HepG2 (cell line): ENCODE data around the gene YIPF2. TPM values are rescaled to one million over a fixed set of nuclear protein-coding genes. Genes with fewer than 3 reads are reported as not detected.
A peak's percentile ranks its signal among the peaks of the same experiment; 100 is the strongest.

Experiments used
- ATAC-seq: fragments of 200-7000 bp; cut with Tn5 transposase; 3 replicates; pipeline ENCODE4 v1.9.1; 2020; ENCODE audit warnings: mild to moderate bottlenecking, moderate library complexity
- BruUV-seq: library from RNA; stranded (reverse); fragments of 400-500 nt; replicated peaks from 2 replicates; lab custom pipeline; 2021; lab: Mats Ljungman, UMichigan
- CTCF ChIA-PET: fragments of 300-600 bp; formaldehyde crosslinking; extraction: SDS; loops from one replicate; lab custom pipeline; 2021; ENCODE audit warnings: low total read pairs, inconsistent platforms, low intra/inter-chr PET ratio; lab: Yijun Ruan, JAX
- POLR2A ChIA-PET: fragments of 350-600 bp; sonication (Branson Sonifier 250); formaldehyde crosslinking; loops from one replicate; lab custom pipeline; 2020; ENCODE audit warnings: antibody characterized with exemption, inconsistent platforms; lab: Yijun Ruan, JAX
- DNase-seq: peaks from one replicate; pipeline ENCODE4 v3.0.0-alpha.2; 2015; ENCODE audit warnings: low spot score
- FAIRE-seq: peaks from 3 replicates; lab custom pipeline; 2011; peaks lifted over from hg19 to GRCh38; lab: Jason Lieb, UNC
- H2AFZ ChIP-seq: one replicate; pipeline ENCODE4 v1.6.1; 2011; ENCODE audit warnings: low read length, inconsistent platforms
- H3K27ac ChIP-seq: fragments of 300-600 bp; 3 replicates; pipeline ENCODE4 v1.8.0; 2011; ENCODE audit warnings: mixed run types, mild to moderate bottlenecking, mixed read lengths, low read length, inconsistent platforms; ENCODE audit not compliant: insufficient read depth; ENCODE audit errors: extremely low read length
- H3K27me3 ChIP-seq, 2 experiments: fragments of 200-600 bp in 1 of 2; 2 replicates in 1 of 2; 3 replicates in 1 of 2; pipeline versions ENCODE4 v1.6.0 to v1.8.0; 2011; ENCODE audit warnings: low read length in 2 of 2, mild to moderate bottlenecking in 2 of 2, moderate library complexity in 2 of 2, inconsistent platforms in 1 of 2; ENCODE audit not compliant: insufficient read depth in 2 of 2, control insufficient read depth in 1 of 2
- H3K36me3 ChIP-seq, 2 experiments: fragments of 200-600 bp in 1 of 2; replicated peaks in 1 of 2; 2 replicates in 1 of 2; 3 replicates in 1 of 2; pipeline versions ENCODE4 v1.5.1 to v1.8.0; 2011; ENCODE audit warnings: low read length in 2 of 2, inconsistent platforms in 1 of 2; ENCODE audit not compliant: insufficient read depth in 2 of 2, control insufficient read depth in 1 of 2
- H3K4me1 ChIP-seq: 2 replicates; pipeline ENCODE4 v1.5.1; 2012; ENCODE audit warnings: low read length, inconsistent platforms; ENCODE audit not compliant: insufficient read depth
- H3K4me2 ChIP-seq: 2 replicates; pipeline ENCODE4 v1.6.0; 2011; ENCODE audit warnings: low read depth, low read length, inconsistent platforms
- H3K4me3 ChIP-seq, 3 experiments: fragments of 200-600 bp in 1 of 3; sonication (generic), shearing (Covaris generic) in 1 of 3; replicated peaks in 1 of 3; 2 replicates each; pipeline ENCODE4 v1.5.1; 2011 to 2016; ENCODE audit warnings: low read length in 3 of 3, inconsistent platforms in 2 of 3, low read depth in 2 of 3, mild to moderate bottlenecking in 2 of 3, control low read depth in 1 of 3, mixed read lengths in 1 of 3; ENCODE audit not compliant: insufficient read depth in 1 of 3
- H3K79me2 ChIP-seq: one replicate; pipeline ENCODE4 v1.6.1; 2011; ENCODE audit warnings: low read length, inconsistent platforms; ENCODE audit not compliant: insufficient read depth
- H3K9ac ChIP-seq: 2 replicates; pipeline ENCODE4 v1.6.0; 2011; ENCODE audit warnings: mild to moderate bottlenecking, low read depth, low read length, inconsistent platforms; ENCODE audit not compliant: insufficient read depth
- H3K9me3 ChIP-seq: 2 replicates; pipeline ENCODE4 v1.5.1; 2012; ENCODE audit warnings: mild to moderate bottlenecking, low read length
- H4K20me1 ChIP-seq: 2 replicates; pipeline ENCODE4 v1.6.0; 2011; ENCODE audit warnings: inconsistent platforms, mild to moderate bottlenecking, low read length, moderate library complexity; ENCODE audit not compliant: insufficient read depth
- BRD4 ChIP-seq: sonication (generic); formaldehyde crosslinking; IDR thresholded peaks from 2 replicates; pipeline ENCODE4 v1.4.0; 2020; ENCODE audit warnings: missing genetic modification reagents
- CHCHD3 ChIP-seq: sonication (generic); formaldehyde crosslinking; IDR thresholded peaks from 2 replicates; pipeline ENCODE4 v1.8.0; 2022; ENCODE audit warnings: mild to moderate bottlenecking, missing genetic modification reagents, moderate library complexity
- FOXM1 ChIP-seq: sonication (generic); formaldehyde crosslinking; IDR thresholded peaks from 2 replicates; pipeline ENCODE4 v1.5.0; 2020; ENCODE audit warnings: missing genetic modification reagents
- GLI4 ChIP-seq: sonication (generic); formaldehyde crosslinking; IDR thresholded peaks from 2 replicates; pipeline ENCODE4 v1.5.1; 2020; ENCODE audit warnings: missing genetic modification reagents, mild to moderate bottlenecking, moderate library complexity, borderline replicate concordance
- NR1H2 ChIP-seq: sonication (generic); formaldehyde crosslinking; IDR thresholded peaks from 2 replicates; pipeline ENCODE4 v1.8.1; 2022; ENCODE audit warnings: low read depth, missing genetic modification reagents, borderline replicate concordance
- TCF7 ChIP-seq: sonication (generic); IDR thresholded peaks from 2 replicates; pipeline ENCODE4 v1.6.1; 2016; ENCODE audit warnings: antibody characterized with exemption, low read depth
- ZFP41 ChIP-seq: sonication (generic); formaldehyde crosslinking; IDR thresholded peaks from 2 replicates; pipeline ENCODE4 v1.4.0; 2020; ENCODE audit warnings: mild to moderate bottlenecking, missing genetic modification reagents, borderline replicate concordance
- ZNF207 ChIP-seq: fragments of 450-650 bp; IDR thresholded peaks from 2 replicates; pipeline ENCODE4 v1.6.1; 2016; ENCODE audit warnings: antibody characterized with exemption, borderline replicate concordance
- ZNF224 ChIP-seq: sonication (generic); formaldehyde crosslinking; IDR thresholded peaks from 2 replicates; pipeline ENCODE4 v1.5.0; 2020; ENCODE audit warnings: mild to moderate bottlenecking, missing genetic modification reagents
- ZNF430 ChIP-seq: sonication (generic); formaldehyde crosslinking; IDR thresholded peaks from 2 replicates; pipeline ENCODE4 v1.9.0; 2021; ENCODE audit warnings: mild to moderate bottlenecking, missing genetic modification reagents
- ZNF83 ChIP-seq: sonication (generic); formaldehyde crosslinking; IDR thresholded peaks from 2 replicates; pipeline ENCODE4 v1.4.0; 2020; ENCODE audit warnings: missing genetic modification reagents, mild to moderate bottlenecking, borderline replicate concordance
- WGBS: methylation state at CpG from one replicate; pipeline ENCODE4 v1.1.6; 2017; ENCODE audit warnings: low lambda C conversion rate; 5-methylcytosine and 5-hydroxymethylcytosine counted together
- in situ Hi-C: cut with HindIII; loops from 2 replicates; pipeline ENCODE4 v1.10.0; 2017; ENCODE audit warnings: low pct_unique_long_range_greater_than_20kb; ENCODE audit not compliant: extremely low pct_ligation_motif_present
- intact Hi-C: fragments of 100-400 bp; cut with micrococcal nuclease; formaldehyde crosslinking; loops from one replicate; pipeline ENCODE4 v1.10.0; 2022; ENCODE audit not compliant: unreplicated experiment
- polyA plus RNA-seq, 8 experiments: library from polyadenylated mRNA; depleted of rRNA in 3 of 8; stranded (reverse) in 7 of 8; unstranded in 1 of 8; fragments of >200 nt; fragmentation: Illumina TruSeq in 4 of 8; extraction: Trizol in 4 of 8; gene quantifications; 2 replicates each; pipeline versions ENCODE4 v1.2.1 to v1.2.3, GENCODE V29; 2011 to 2016; ENCODE audit warnings: low read depth in 4 of 8, missing spikeins in 1 of 8, mixed read lengths in 1 of 8; ENCODE audit not compliant: insufficient read depth in 1 of 8
- total RNA-seq, 5 experiments: library from RNA; depleted of rRNA; stranded (reverse); fragments of >200 nt; fragmentation: Illumina TruSeq; extraction: Trizol; gene quantifications; 2 replicates each; pipeline ENCODE4 v1.2.3, GENCODE V29; 2016; ENCODE audit warnings: low read depth in 1 of 5
- TF ChIP-seq, protein P1 (sequence below): sonication (generic); formaldehyde crosslinking; IDR thresholded peaks from 2 replicates; pipeline ENCODE4 v1.5.1; 2020; ENCODE audit warnings: missing genetic modification reagents, mild to moderate bottlenecking, borderline replicate concordance
- TF ChIP-seq, protein P2 (sequence below): sonication (generic); formaldehyde crosslinking; IDR thresholded peaks from 2 replicates; pipeline ENCODE4 v1.4.0; 2020; ENCODE audit warnings: missing genetic modification reagents
- TF ChIP-seq, protein P3 (sequence below): sonication (generic); formaldehyde crosslinking; IDR thresholded peaks from 2 replicates; pipeline ENCODE4 v1.8.0; 2023; ENCODE audit warnings: mild to moderate bottlenecking, missing genetic modification reagents
- TF ChIP-seq, protein P4 (sequence below): sonication (generic); formaldehyde crosslinking; IDR thresholded peaks from 2 replicates; pipeline ENCODE4 v1.9.0; 2022; ENCODE audit warnings: missing genetic modification reagents, mild to moderate bottlenecking, borderline replicate concordance

Gene YIPF2
- total and polyA plus RNA-seq, 2 of the 13 experiments (the other 11 are each of a cell fraction or from before 2014, with no cell fraction given): 37.3 to 53.2 TPM

DNA sequence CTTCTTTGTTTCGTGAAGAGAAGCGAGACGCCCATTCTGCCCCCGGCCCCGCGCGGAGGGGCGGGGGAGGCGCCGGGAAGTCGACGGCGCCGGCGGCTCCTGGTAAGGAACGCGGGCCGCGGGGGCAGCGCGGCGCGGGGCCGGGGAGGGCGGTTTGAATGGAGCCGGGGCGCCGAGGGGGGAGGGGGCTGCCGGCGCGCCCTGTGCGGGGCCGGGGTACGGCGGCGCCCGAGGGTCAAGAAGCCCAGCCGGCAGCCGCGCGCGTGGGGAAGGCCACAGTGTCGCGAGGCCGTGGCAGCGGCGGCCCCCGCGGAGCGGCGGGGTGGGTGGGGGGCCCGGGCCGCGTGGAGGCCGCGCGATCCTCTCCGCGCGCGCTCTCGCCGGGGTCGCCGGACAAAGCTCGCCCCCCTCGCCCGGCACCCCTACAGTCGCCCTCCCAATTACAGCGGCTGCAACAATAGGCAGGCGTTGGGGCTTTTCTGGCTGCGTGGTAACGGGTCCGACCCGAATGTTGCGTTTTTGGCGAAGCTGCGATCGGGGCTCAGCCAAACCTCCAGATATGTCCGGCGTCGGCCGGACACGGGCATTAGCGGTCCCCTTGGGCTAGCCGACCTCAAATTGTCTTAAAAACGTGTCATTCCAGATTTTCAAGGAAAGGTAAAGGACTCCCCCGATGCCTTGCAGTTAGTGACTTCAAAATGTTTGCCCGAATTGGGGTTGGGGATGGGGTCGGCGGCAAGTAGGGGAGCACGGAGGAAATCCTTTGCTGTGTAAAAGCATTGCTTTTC is 32.8 kb upstream of the YIPF2 start (continued):
- no peak for TF ChIP-seq ZNF224
- TF ChIP-seq ZNF430 (CRISPR knock-in tag): 0 out of 2 replicates have a peak, but pooled peaks have one; percentile 48

DNA sequence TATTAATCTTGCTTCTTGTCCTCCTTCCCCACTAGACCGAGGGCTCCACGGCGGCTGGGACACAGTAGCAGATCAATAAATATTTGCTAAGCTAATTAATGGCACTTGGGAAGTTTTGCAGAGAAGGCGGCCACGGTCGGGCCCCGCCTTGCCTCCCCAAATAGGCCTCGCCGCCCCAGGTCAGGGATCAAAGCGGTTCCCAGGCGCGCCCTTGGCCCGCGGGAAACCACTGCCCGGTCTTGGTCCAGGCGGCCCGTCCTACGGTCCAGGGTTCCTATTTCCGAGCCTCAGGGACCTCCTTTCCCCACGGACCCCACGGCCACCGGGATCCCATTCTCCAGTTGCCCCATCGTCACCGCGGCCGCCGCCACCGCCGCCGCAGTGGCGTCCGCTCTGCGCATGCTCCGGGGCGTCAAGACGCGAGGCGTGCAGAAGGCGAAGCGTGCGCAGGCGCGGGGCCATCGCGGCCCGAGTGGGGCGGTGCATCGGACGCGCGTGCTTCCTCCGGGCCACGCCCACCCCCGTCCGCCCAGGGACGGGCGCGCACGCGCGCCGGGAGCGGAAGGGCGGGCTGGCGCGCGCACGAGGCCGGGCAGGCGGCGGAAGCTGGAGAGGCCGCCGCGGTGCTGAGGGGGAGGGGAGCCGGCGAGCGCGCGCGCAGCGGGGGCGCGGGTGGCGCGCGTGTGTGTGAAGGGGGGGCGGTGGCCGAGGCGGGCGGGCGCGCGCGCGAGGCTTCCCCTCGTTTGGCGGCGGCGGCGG is 32.1 kb upstream of the YIPF2 start, which contains the start of gene SMARCA4:
SMARCA4 (plus strand) TSS at position 717 of the 759 bp plus-strand sequence. CDS start 23,122 bp downstream, outside the sequence.
- H3K4me2 ChIP-seq: peak within 1 kb of the TSS; percentile 93
- no peak within 1 kb of the TSS for H2AFZ ChIP-seq
- H3K36me3 ChIP-seq: peaks cover 0 to 6% of the 10 kb centered on the region in 2 experiments; a peak in 1 of 5 replicates
- peak within 1 kb of the TSS; percentile 74 to 97 (median 84) for H3K4me3 ChIP-seq
- TSS peak; percentile 97 for BruUV-seq
- peaks cover 40% of the 10 kb centered on the region for H3K79me2 ChIP-seq
- ChIA-PET CTCF (no interaction called here), POLR2A (interaction anchor here (1.5 to 2.6 kb wide), 3 partner anchors 19 to 24 kb away, joined by 9 to 17 read pairs (median 10); no protein-coding TSS in a partner anchor)
- FAIRE-seq (peak; percentile 39), DNase-seq (peak; percentile 88), ATAC-seq (peak; percentile 81)
- 1% methylated on average over 26 of the region's 100 CpGs for WGBS
- peak within 1 kb of the TSS; percentile 83 for H3K27ac ChIP-seq
- 0 out of 2 replicates have a peak, but pooled peaks cover 2% of the 10 kb centered on the region for H4K20me1 ChIP-seq
- peak within 1 kb of the TSS; percentile 85 for H3K9ac ChIP-seq
- intact Hi-C loops (no loop called here), in situ Hi-C loops (no loop called here)
- H3K27me3 ChIP-seq: no peaks in the 10 kb centered on the region
- peaks cover 45% of the 10 kb centered on the region for H3K4me1 ChIP-seq
- H3K9me3 ChIP-seq: no peaks in the 10 kb centered on the region
- TF ChIP-seq, protein P1, sequence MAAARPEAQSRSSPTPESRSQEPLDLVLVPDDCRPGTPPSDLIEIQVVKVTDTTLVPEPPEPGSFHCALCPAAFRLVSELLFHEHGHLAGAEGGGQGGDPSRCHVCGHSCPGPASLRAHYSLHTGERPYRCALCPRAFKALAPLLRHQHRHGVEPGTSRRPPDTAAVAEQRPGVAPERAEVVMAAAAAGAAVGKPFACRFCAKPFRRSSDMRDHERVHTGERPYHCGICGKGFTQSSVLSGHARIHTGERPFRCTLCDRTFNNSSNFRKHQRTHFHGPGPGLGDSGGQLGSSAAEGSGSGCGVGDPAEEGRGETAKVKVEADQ: peak; percentile 52; the same call in 1 of the 2 replicates
- TF ChIP-seq, protein P2, sequence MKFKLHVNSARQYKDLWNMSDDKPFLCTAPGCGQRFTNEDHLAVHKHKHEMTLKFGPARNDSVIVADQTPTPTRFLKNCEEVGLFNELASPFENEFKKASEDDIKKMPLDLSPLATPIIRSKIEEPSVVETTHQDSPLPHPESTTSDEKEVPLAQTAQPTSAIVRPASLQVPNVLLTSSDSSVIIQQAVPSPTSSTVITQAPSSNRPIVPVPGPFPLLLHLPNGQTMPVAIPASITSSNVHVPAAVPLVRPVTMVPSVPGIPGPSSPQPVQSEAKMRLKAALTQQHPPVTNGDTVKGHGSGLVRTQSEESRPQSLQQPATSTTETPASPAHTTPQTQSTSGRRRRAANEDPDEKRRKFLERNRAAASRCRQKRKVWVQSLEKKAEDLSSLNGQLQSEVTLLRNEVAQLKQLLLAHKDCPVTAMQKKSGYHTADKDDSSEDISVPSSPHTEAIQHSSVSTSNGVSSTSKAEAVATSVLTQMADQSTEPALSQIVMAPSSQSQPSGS (CRISPR knock-in tag): peak; percentile 68; the same call in 1 of the 2 replicates
- peak; percentile 88 for TF ChIP-seq BRD4 (CRISPR knock-in tag)
- TF ChIP-seq ZFP41 (CRISPR knock-in tag): no peak
- TF ChIP-seq, protein P3, sequence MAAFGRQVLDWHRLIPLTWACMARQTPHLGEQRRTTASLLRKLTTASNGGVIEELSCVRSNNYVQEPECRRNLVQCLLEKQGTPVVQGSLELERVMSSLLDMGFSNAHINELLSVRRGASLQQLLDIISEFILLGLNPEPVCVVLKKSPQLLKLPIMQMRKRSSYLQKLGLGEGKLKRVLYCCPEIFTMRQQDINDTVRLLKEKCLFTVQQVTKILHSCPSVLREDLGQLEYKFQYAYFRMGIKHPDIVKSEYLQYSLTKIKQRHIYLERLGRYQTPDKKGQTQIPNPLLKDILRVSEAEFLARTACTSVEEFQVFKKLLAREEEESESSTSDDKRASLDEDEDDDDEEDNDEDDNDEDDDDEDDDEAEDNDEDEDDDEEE (CRISPR knock-in tag): peak; percentile 96
- no peak for TF ChIP-seq FOXM1 (CRISPR knock-in tag)
- no peak for TF ChIP-seq ZNF207
- TF ChIP-seq, protein P4, sequence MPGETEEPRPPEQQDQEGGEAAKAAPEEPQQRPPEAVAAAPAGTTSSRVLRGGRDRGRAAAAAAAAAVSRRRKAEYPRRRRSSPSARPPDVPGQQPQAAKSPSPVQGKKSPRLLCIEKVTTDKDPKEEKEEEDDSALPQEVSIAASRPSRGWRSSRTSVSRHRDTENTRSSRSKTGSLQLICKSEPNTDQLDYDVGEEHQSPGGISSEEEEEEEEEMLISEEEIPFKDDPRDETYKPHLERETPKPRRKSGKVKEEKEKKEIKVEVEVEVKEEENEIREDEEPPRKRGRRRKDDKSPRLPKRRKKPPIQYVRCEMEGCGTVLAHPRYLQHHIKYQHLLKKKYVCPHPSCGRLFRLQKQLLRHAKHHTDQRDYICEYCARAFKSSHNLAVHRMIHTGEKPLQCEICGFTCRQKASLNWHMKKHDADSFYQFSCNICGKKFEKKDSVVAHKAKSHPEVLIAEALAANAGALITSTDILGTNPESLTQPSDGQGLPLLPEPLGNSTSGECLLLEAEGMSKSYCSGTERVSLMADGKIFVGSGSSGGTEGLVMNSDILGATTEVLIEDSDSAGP (CRISPR knock-in tag): peak; percentile 86
- no peak for TF ChIP-seq NR1H2 (CRISPR knock-in tag)
- TF ChIP-seq GLI4 (CRISPR knock-in tag): peak; percentile 71; the same call in 1 of the 2 replicates
- peak; percentile 42; the same call in 1 of the 2 replicates for TF ChIP-seq TCF7
- TF ChIP-seq ZNF83 (CRISPR knock-in tag): no peak
- TF ChIP-seq CHCHD3 (CRISPR knock-in tag): no peak
